Esophagus mucosa (tissue), 1 donor: ENCODE measurements around the gene ZNF616. TPM values are rescaled to one million over a fixed set of nuclear protein-coding genes. Genes with fewer than 3 reads are reported as not detected.

Source experiments
- ATAC-seq: fragments of 200-7000 bp; cut with Tn5 transposase; one replicate; pipeline ENCODE4 v1.9.1; 2020
- total RNA-seq: library from RNA; stranded (reverse); gene quantifications from one replicate; pipeline ENCODE4 v1.2.4, GENCODE V29; 2023
- donor health status: DM: yes; HTN: yes; CAD: no.

Gene ZNF616
- 5.7 TPM for total RNA-seq

DNA sequence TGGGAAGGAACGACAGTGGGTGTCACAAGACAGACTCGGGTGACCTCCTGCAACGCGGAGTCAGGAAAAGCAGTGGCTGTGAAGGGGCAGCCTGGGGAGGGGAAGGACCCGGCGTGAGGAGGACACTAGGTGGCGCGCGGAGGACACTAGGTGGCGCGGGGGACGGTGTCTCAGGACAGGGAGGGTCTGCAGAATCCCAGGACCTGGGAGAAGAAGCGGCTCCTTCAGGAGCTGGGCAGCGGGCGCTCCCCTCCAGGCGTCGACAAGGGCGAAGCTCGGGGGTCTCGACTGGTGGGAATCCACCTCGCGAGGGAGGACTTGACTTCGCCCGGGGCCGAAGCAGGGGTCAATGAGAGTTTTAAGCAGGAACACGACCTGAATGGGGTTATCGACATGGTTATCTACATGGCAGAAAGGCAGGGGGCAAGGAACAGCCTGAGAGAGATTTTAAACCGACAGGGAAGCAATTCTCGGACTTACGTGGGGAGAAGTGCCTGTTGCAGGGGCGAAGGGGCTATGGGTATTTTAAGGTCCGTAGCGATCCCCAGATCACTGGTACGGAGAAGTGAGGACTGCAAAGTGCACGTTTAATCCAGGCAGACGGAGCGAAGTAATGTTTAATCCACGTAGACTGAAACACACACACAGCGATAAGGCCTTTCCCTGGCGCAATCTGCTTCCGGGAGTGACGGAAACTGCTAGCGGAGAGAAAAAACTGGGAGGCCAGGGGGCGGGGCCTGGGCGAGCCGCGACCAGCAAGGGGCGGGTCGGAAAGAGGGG lies at the start of gene ZNF616:
TSS of gene ZNF616 (minus strand) at position 687 of the 780 bp plus-strand sequence. CDS start 9,426 bp downstream, outside the sequence.
- ATAC-seq, result peak; percentile 72

- peak; percentile 2 for ATAC-seq
These were observed 49.3 kb upstream of the ZNF616 start for GRCh38 chr19:52188822-52189734.

DNA sequence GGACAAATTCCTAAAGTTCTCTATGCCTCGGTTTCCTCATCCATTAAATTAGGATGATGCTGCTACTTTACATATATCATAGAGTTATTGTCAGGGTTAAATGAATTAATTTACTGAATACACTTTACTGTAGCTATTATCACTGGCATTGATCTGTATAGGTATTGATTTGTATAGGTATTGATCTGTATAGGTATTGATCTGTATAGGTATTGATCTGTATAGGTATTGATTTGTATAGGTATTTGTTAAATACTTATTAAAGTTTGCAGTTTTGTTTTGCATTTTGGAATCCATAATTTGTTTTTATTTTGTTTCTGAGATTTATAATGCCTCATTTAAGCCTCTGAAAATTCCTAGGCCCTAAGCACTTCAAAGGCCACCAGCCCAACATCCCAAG lies 47.7 kb upstream of the ZNF616 start:
- no peak for ATAC-seq

DNA sequence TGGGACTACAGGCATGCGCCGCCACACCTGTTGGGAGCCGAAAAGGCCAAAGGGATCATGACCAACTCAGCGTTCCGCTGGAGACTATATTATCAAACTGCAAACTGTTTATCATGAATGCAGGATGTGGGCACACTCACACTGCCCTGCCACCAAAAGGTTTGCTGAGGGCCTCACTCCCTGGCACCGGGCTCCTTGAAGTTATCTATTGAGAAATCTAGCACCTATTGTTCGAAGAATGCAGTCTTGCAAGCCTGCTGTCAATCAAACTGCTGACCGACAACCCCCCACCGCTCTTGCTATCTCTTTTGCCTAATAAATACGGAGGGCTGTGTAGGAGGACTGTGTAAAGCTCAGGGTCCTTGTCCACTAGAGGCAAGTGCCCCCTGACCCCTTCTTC lies 36.8 kb upstream of the ZNF616 start:
- no peak for ATAC-seq

DNA sequence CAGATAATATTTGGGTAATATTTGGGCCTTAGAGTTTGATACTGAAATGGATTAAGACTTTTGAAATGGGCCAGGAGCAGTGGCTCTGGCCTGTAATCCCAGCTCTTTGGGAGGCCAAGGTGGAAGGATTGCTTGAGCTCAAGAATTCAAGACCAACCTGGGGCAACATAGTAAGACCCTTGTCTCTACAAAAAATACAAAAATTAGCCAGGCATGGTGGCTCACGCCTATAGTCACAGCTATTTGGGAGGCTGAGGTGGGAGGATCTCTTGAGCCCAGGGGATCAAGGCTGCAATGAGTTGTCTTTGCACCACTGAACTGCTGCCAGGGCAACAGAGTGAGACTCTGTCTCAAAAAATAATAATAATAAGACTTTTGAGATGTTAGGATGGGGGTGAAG lies 32.6 kb upstream of the ZNF616 start:
- no peak for ATAC-seq

DNA sequence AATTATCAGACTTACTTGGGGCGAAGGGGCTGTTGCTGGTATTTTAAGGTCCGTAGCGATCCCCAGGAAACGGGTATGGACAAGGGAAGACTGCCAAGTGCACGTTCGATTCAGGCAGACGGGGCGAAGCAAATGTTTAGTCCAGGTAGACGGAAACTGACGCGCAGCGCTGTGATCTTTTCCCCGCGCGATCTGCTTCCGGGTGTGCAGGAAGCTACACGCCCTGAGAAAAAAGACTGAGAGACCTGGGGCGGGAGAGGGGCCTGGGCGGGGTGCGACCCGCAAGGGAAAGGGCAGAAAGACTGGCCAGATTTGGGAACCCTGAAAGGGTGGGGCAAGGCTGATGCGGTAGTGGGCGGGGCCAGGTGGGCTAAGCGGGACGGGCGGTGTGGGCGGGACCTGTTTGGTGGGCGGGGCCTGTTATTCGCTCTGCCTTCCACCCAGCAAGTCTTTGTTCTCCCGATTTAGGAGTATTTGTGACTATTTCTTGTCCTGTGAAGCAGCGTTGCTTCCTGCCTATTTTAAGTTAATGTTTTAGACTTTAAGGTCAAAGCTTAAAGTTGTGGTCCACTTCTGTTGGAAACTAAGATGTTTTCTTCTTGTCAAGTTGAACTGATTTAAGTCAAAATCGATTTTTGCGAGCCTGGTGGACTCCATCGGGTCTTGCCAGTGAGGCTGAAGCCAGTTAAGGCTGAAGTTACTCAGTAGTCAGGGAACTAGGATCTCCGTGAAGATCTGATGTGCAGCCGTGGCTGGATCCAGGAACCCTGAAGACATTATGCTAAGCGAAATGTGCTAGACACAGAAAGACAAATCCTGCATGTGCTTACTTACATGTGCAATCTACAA lies 31.8 kb upstream of the ZNF616 start, which contains the start of gene ZNF836:
TSS of gene ZNF836 (minus strand) at position 301 of the 849 bp plus-strand sequence. CDS start 3,549 bp downstream, outside the sequence.
- ATAC-seq, result peak; percentile 98

DNA sequence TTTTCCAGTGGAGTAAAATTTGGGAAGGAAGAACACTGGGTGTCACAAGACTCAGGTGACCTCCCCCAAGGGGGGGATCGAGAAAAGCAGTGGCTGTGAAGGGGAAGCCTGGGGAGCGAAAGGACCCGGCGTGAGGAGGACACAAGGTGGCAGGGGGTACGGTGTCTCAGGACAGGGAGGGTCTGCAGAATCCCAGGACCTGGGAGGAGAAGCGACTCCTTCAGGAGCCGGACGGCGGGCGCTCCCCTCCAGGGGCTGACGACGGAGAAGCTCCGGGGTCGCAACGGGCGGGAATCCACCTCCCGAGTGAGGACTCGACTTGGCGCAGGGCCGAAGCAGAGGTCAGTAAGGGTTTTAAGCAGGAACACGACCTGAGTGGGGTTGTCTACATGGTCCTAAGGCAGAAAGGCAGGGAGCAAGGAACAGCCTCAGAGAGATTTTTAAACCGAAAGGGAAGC lies 31.2 kb upstream of the ZNF616 start:
- ATAC-seq, result peak; percentile 7

- ATAC-seq, result no peak
These were observed 30.6 kb upstream of the ZNF616 start for GRCh38 chr19:52170304-52170703.

- ATAC-seq, result no peak
These were observed 16.0 kb upstream of the ZNF616 start for GRCh38 chr19:52155596-52156359.

GRCh38 chr19:52148256-52148655 lies 8.5 kb upstream of the ZNF616 start:
- ATAC-seq, result no peak

- peak; percentile 79 for ATAC-seq
These were observed 2.4 kb upstream of the ZNF616 start for GRCh38 chr19:52142001-52142595.

- no peak for ATAC-seq
These were observed 1.5 kb upstream of the ZNF616 start for GRCh38 chr19:52141203-52141602.

DNA sequence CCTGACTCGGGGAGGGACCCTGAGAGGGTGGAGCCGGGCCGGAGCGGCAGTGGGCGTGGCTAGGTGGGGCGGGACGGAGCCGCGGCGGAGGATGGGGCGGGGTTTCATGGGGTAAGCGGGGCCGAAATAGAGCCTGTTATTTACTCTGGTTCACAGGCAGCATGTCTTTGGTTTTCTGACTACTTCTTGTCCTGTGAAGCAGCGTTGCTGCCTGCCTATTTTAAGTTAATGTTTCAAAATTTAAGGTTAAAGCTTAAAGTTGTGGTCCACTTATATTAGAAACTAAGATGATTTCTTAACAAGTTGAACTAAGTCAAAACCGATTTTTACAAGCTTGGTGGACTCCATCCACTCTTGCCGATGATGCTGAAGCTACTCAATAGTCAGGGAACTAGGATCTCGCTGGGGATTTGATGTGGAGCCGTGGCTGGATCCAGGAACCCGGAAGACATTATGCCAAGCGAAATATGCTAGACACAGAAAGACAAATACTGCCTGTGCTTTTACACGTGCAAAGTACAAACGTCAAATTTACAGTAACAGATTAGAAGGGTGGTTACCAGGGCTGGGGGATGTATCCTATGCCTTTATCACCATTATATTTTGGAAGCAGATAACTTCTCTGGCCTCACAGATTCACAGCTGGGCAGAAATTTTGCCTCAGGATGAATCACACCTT lies 433 bp upstream of the ZNF616 start:
- ATAC-seq, result peak; percentile 98

GRCh38 chr19:52138983-52139251 lies 821 bp downstream of the ZNF616 start:
- ATAC-seq, result no peak

- no peak for ATAC-seq
These were observed 1.3 kb downstream of the ZNF616 start for GRCh38 chr19:52138278-52138982.

DNA sequence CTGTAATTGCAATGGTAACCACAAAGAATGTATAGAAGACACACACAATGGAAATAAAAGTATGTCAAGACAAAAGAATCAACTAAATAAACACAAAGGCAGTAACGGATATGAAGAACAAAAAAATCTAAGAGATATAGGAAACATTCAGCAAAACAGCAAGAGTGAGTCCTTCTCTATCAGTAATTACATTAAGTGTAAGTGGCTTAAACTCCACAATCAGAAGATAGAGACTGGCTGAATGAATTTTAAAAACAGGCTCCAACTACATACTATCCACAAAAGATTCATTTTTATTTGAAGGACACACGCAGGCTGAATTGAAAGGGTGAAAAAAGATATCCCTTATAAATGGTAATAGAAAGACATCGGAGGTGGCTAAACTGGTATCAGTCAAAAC lies 19.5 kb downstream of the ZNF616 start:
- ATAC-seq, result no peak

- no peak for ATAC-seq
These were observed 24.1 kb downstream of the ZNF616 start for GRCh38 chr19:52115526-52116053.

DNA sequence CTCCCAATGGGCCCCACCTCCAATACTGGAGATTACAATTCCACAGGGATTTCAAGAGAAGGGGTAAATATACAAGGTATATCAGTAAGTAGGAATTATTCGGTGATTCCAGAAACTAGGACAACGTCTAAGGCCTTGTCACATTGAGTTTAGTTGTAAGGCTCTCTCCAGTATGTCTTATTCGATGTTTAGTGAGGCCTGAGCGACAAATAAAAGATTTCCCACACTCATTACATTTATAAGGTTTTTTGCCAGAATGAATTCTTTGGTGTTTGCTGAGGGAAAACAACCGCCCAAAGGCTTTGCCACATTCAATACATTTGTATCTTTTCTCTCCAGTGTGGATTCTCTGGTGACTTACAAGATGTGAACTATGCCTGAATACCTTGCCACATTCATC lies 25.0 kb downstream of the ZNF616 start:
- no peak for ATAC-seq

DNA sequence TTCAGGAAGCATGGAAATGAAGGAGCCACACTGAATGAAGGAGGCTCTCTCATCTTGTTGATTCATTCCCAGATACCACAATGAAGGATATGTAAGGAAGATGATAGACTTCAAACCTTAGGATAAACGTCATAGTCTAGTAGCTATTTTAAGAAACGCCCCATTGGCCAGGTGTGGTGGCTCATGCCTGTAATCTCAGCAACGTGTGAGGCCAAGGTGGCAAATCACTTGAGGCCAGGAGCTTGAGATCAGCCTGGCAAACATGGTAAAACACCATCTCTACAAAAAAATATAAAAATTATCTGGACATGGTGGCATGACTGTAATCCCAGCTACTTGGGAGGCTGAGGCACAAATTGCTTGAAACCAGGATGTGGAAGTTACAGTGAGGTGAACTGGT lies 27.1 kb downstream of the ZNF616 start:
- no peak for ATAC-seq

- no peak for ATAC-seq
These were observed 29.0 kb downstream of the ZNF616 start for GRCh38 chr19:52110780-52111179.
